DOHH2 (cell line): ENCODE data around the gene CYS1.

Experiments used
- CTCF ChIP-seq: fragments of 200-600 bp; sonication (generic); IDR thresholded peaks from one replicate; pipeline ENCODE4 v1.5.1; 2014; ENCODE audit warnings: antibody characterized with exemption, mild to moderate bottlenecking, low read depth, low read length; ENCODE audit not compliant: poor library complexity, severe bottlenecking
- EZH2phosphoT487 ChIP-seq: fragments of 200-600 bp; sonication (generic); IDR thresholded peaks from 2 replicates; pipeline ENCODE4 v1.6.1; 2017; ENCODE audit warnings: borderline replicate concordance, mild to moderate bottlenecking, antibody characterized with exemption, low read length, moderate library complexity, mixed read lengths

- TF ChIP-seq CTCF (no peak), EZH2phosphoT487 (no peak)
Observed at GRCh38 chr2:10103179-10103578, 23.0 kb upstream of the CYS1 start.
